ENCODE results near the gene CHAT. TPM values are rescaled to one million over a fixed set of nuclear protein-coding genes. Genes with fewer than 3 reads are reported as not detected.

CHAT gene
- polyA plus RNA-seq, 2 of the 4 experiments (the other 2 are of a cell fraction) = not detected

DNA sequence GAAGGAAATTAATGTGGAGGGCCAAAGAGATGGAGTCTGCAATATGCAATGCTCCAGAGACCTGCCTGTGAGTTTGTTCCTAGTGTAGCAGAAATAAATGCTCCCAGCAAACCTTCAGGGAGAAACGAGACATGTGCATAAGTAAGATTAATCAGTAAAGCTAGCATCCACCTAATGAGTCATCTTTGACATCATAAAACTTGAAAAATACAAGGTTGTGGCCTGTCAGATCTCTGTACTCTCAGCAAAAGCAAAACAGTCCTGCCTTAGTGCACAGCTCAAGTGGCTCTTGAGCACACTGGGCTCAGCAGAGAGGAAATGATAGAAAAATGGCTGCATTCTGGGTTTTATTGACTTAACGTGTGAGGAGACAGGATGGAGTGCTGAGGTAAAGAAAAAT lies 42.4 kb upstream of the CHAT start:
- DNase-seq (ENCODE audit: low read depth in 1 of 2, low spot score in 1 of 2) (no peak), ATAC-seq (no peak), FAIRE-seq (no peak)
- 9% methylated on average over 2 of the region's 2 CpGs for WGBS (ENCODE audit: missing lambda C conversion rate)
- TF ChIP-seq MAFK (IDR thresholded peaks at IDR 0.05; ENCODE audit: partially characterized antibody) (no peak), ESRRA (IDR thresholded peaks at IDR 0.05; ENCODE audit: borderline replicate concordance, low read length) (no peak), ZNF302 (CRISPR knock-in tag; IDR thresholded peaks at IDR 0.05) (no peak), TFCP2L1 (CRISPR knock-in tag; IDR thresholded peaks at IDR 0.05) (no peak), EHF (CRISPR knock-in tag; IDR thresholded peaks at IDR 0.05) (no peak), RCOR1 (IDR thresholded peaks at IDR 0.05; ENCODE audit: low read depth, low read length) (no peak), CEBPB (IDR thresholded peaks at IDR 0.05) (no peak), CHD2 (IDR thresholded peaks at IDR 0.05; ENCODE audit: low read length, partially characterized antibody) (no peak), ZC3H11A (IDR thresholded peaks at IDR 0.05) (no peak), KDM5A (IDR thresholded peaks at IDR 0.05) (no peak), GATA3 (IDR thresholded peaks at IDR 0.05; ENCODE audit: borderline replicate concordance) (no peak), CHD4 (IDR thresholded peaks at IDR 0.05; ENCODE audit: borderline replicate concordance) (no peak), EHMT2 (IDR thresholded peaks at IDR 0.05; ENCODE audit: low read depth) (no peak), NR3C1 (IDR thresholded peaks at IDR 0.05) (no peak)
- TF ChIP-seq, protein P1, sequence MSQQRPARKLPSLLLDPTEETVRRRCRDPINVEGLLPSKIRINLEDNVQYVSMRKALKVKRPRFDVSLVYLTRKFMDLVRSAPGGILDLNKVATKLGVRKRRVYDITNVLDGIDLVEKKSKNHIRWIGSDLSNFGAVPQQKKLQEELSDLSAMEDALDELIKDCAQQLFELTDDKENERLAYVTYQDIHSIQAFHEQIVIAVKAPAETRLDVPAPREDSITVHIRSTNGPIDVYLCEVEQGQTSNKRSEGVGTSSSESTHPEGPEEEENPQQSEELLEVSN (IDR thresholded peaks at IDR 0.05; ENCODE audit: borderline replicate concordance, low read depth) = no peak
- TF ChIP-seq, protein P2, sequence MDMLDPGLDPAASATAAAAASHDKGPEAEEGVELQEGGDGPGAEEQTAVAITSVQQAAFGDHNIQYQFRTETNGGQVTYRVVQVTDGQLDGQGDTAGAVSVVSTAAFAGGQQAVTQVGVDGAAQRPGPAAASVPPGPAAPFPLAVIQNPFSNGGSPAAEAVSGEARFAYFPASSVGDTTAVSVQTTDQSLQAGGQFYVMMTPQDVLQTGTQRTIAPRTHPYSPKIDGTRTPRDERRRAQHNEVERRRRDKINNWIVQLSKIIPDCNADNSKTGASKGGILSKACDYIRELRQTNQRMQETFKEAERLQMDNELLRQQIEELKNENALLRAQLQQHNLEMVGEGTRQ (IDR thresholded peaks at IDR 0.05) = no peak
- H3K9me3 ChIP-seq = peaks cover 8% of the 10 kb centered on the region; the same call in 1 of the 3 replicates
- no peak overlapping the region for H3K27ac ChIP-seq
- ChIA-PET POLR2A (no interaction called here), CTCF (interaction anchor here (0.8 to 1.0 kb wide), 2 partner anchors 22 to 38 kb away, joined by 3 read pairs; no protein-coding TSS in a partner anchor)
- no peak overlapping the region for H3K4me3 ChIP-seq
- H3K4me1 ChIP-seq = no peaks in the 10 kb centered on the region
- H3K4me2 ChIP-seq = no peak overlapping the region

DNA sequence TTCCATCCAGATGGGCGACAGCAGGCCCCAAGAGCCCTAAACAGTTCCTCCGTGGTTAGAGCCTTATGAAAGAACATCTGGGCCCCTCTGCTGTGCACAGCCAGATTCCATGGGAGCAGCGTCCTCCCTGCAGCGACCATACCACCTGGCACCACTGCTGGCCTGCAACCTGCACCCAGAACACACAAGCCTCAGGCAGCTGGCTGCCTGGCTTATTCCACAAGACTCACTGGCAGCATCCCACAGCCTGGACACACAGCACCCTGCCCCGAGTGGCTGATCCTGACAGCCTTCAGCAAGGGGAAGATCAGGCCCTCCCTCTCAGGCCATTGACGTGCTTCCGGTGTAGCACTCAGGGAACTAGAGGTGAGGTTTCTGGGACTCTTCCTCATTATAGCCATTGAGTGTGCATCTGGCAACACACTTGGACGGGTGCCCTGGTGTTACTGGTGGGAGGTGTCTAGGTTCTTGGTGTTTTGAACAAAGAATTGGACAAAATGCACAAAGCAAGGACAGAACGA lies 41.2 kb upstream of the CHAT start:
- Histone ChIP-seq H3K9me3 (peaks cover 8% of the 10 kb centered on the region; the same call in 1 of the 3 replicates), H3K4me3 (no peak overlapping the region), H3K4me2 (no peak overlapping the region), H3K4me1 (no peaks in the 10 kb centered on the region), H3K27ac (no peak overlapping the region)
- TF ChIP-seq, protein P3, sequence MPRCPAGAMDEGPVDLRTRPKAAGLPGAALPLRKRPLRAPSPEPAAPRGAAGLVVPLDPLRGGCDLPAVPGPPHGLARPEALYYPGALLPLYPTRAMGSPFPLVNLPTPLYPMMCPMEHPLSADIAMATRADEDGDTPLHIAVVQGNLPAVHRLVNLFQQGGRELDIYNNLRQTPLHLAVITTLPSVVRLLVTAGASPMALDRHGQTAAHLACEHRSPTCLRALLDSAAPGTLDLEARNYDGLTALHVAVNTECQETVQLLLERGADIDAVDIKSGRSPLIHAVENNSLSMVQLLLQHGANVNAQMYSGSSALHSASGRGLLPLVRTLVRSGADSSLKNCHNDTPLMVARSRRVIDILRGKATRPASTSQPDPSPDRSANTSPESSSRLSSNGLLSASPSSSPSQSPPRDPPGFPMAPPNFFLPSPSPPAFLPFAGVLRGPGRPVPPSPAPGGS (IDR thresholded peaks at IDR 0.05) = no peak
- TF ChIP-seq SMC3 (IDR thresholded peaks at IDR 0.05) (no peak), ZNF302 (CRISPR knock-in tag; IDR thresholded peaks at IDR 0.05) (no peak), JUNB (IDR thresholded peaks at IDR 0.05) (no peak), TFCP2L1 (CRISPR knock-in tag; IDR thresholded peaks at IDR 0.05) (no peak), BHLHE40 (IDR thresholded peaks at IDR 0.05; ENCODE audit: low read depth, low read length) (no peak)
- TF ChIP-seq, protein P4, sequence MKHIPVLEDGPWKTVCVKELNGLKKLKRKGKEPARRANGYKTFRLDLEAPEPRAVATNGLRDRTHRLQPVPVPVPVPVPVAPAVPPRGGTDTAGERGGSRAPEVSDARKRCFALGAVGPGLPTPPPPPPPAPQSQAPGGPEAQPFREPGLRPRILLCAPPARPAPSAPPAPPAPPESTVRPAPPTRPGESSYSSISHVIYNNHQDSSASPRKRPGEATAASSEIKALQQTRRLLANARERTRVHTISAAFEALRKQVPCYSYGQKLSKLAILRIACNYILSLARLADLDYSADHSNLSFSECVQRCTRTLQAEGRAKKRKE (CRISPR knock-in tag; IDR thresholded peaks at IDR 0.05; ENCODE audit: low read depth) = no peak
- ChIA-PET CTCF (no interaction called here), POLR2A (no interaction called here)
- no peak for FAIRE-seq
- WGBS (ENCODE audit: missing lambda C conversion rate) = 44% methylated on average over 9 of the region's 9 CpGs
- ATAC-seq = no peak
- DNase-seq (ENCODE audit: low read depth in 1 of 2, low spot score in 1 of 2) = no peak

DNA sequence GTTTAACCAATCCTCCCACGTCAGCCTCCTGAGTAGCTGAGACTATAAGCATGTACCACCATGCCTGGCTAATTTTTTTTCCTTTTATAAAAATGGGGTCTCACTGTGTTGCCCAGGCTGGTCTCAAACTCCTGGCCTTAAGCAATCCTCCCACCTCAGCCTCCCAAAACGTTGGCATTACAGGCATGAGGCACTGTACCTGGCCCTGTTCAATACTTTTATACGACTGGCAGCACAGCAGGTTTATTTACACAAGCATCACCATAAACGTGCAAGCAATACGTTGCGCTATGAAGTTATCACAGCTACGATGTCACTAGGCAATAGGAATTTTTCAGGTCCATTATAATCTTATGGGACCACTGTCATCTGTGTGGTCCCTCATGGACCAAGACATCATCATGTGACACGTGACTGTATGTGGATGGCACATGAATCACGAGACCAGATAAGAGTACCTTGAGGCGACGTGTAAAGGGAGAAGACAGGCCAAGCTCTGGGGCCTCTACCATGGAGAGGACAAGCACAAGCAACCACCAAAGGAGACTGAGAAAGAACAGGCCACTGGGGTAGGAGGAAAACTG lies 38.3 kb upstream of the CHAT start:
- WGBS (ENCODE audit: missing lambda C conversion rate) = 59% methylated on average over 11 of the region's 11 CpGs
- no peak for ATAC-seq
- no peak for DNase-seq (ENCODE audit: low read depth in 1 of 2, low spot score in 1 of 2)
- POLR2A ChIA-PET = no interaction called here
- H3K4me3 ChIP-seq = no peak overlapping the region
- FAIRE-seq = no peak
- no peaks in the 10 kb centered on the region for H3K9me3 ChIP-seq
- H3K4me1 ChIP-seq = no peaks in the 10 kb centered on the region
- H3K4me2 ChIP-seq = no peak overlapping the region
- H3K27ac ChIP-seq = no peak overlapping the region
- TF ChIP-seq, protein P5, sequence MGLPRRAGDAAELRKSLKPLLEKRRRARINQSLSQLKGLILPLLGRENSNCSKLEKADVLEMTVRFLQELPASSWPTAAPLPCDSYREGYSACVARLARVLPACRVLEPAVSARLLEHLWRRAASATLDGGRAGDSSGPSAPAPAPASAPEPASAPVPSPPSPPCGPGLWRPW (IDR thresholded peaks at IDR 0.05) = no peak
- TF ChIP-seq KDM5A (IDR thresholded peaks at IDR 0.05) = no peak
- TF ChIP-seq, protein P2 (IDR thresholded peaks at IDR 0.05) = 0 out of 2 replicates have a peak, but pooled peaks have one; percentile 7
- CTCF ChIA-PET = interaction anchor here (0.6 to 2.1 kb wide), 4 partner anchors 11 to 29 kb away, joined by 3 to 7 read pairs (median 4); no protein-coding TSS in a partner anchor

Measured in A549 (cell line).